Right ventricle myocardium inferior (tissue), 1 donor: ENCODE data around the gene LGALS3. TPM values are rescaled to one million over a fixed set of nuclear protein-coding genes. Genes with fewer than 3 reads are reported as not detected.
A peak's percentile ranks its signal among the peaks of the same experiment; 100 is the strongest.

Source experiments
- ATAC-seq: fragments of 200-7000 bp; cut with Tn5 transposase; one replicate; pipeline ENCODE4 v1.9.1; 2020; ENCODE audit warnings: mild to moderate bottlenecking, moderate library complexity
- DNase-seq: peaks from one replicate; pipeline ENCODE4 v3.0.0; 2021; ENCODE audit errors: missing footprints
- intact Hi-C: fragments of 100-400 bp; cut with DNase I; formaldehyde crosslinking; loops from one replicate; pipeline ENCODE4 v1.11.0; 2022
- total RNA-seq: library from RNA; stranded (reverse); fragmentation: NEBNext Ultra II Directional; extraction: Animal tissue kit (Norgen Biotek cat#: 25700); gene quantifications from one replicate; pipeline ENCODE4 v1.2.1, GENCODE V29; 2021
- donor health status: DM: no; HTN: yes; CAD: no; lungs with severe emphysema.

The LGALS3 gene
- total RNA-seq, 1 donor from 2014 or later = 265 TPM

DNA sequence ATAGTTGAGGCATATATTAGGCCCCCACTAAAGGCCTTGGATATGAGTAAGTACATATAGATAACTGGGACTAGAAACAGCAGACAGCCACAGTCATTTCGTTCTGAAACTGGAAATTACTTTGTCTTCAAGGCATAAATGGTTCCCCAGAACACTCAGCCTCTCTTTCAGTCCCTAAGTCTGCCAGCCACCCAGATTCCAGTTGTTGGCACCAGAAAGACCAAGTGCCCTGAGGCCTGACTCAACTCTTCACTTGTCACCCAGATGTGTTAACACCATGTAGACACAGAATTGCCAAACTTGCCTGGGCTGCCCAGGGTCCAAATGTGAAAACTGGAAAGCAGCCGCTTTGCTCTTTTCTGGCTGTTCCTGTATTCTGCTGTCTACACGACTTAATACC is 3.0 kb upstream of the LGALS3 start:
- DNase-seq (no peak), ATAC-seq (peak; percentile 23)
- intact Hi-C loops = loop anchor here (10.0 kb wide), 1 partner anchor 351 kb away; no protein-coding TSS in a partner anchor

DNA sequence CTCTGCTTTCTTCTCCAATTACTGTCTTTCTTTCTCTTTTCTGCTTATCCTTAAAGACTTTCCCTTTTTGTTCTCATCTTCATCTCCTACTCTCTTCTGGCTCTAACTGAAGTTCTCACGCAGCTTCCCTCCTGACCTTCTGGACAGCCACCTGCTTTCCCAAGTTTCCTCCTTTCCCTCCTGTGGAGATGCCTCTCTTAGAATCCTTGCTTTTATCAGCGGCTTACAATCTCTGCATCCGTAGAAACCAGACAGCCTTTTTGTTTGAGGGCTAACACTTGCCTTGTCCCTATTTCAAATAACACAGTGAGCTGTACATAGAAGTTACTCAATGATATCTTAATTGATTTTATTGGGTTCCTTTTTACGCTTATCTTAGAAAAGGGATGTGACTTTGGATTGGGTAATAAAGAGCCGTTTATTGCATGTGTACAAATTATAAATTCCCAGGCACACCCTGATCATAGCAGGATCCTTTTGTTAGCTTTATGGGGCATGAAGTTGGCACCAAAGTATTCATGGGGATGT is 2.1 kb upstream of the LGALS3 start:
- ATAC-seq (no peak), DNase-seq (no peak)
- intact Hi-C loops = loop anchor here (10.0 kb wide), 1 partner anchor 352 kb away; no protein-coding TSS in a partner anchor

DNA sequence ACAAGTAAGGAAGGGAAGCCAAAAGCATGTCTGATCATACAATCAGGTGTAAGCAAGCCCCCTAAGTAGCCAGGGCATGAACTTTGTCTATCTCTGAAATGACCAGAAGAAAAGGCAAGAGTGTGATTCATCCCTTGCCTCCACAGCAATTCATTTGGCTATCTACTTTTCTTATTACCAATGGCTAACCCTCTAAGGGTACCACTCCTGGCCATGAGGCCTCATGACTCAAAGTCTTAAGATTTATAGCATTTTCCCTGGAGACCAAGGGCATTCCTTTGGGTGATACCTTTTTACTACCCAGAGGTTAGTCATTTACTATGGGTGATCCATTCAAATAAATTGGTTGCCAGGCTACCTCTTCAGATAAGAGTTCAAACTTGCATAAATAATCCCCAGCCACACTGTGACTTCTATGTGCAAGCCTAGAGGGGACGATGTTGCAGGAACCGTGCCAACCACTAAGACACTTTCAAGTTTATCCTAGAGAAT is 1.5 kb upstream of the LGALS3 start:
- ATAC-seq = no peak
- intact Hi-C loops = loop anchor here (10.0 kb wide), 1 partner anchor 353 kb away; no protein-coding TSS in a partner anchor
- no peak for DNase-seq

DNA sequence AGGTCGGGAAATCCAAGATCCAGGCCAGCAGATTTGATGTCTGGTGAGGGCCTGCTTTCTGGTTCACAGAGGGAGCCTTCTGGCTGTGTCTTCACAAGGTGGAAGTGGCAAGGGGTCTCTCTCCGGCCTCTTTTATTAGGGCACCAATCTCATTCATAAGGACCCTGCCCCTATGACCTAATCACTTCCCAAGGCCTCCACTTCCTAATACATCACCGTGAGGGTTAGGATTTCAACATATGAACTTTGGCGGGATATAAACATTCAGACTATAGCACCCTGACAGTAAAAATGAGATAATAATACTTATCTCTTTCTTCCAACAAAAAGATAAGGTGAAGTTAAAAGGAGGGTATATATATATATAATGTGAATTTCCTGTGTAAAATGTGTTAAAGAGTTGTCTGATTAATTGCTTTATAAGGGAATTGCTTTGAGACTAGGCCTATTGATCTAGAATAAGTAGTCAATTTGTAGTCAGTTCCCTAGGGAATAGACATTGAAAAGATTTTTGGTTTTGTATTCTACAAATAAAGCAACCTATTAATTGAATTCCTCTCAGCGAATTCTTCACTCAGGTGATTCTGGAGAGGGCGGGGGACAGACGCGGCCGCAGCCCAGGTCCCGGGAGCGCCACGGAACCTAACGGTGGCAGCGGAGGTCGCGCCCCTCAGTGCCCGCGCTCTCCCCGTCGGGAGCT is 516 bp upstream of the LGALS3 start:
- no peak for ATAC-seq
- no peak for DNase-seq
- intact Hi-C loops = loop anchor here (10.0 kb wide), 1 partner anchor 354 kb away; no protein-coding TSS in a partner anchor

DNA sequence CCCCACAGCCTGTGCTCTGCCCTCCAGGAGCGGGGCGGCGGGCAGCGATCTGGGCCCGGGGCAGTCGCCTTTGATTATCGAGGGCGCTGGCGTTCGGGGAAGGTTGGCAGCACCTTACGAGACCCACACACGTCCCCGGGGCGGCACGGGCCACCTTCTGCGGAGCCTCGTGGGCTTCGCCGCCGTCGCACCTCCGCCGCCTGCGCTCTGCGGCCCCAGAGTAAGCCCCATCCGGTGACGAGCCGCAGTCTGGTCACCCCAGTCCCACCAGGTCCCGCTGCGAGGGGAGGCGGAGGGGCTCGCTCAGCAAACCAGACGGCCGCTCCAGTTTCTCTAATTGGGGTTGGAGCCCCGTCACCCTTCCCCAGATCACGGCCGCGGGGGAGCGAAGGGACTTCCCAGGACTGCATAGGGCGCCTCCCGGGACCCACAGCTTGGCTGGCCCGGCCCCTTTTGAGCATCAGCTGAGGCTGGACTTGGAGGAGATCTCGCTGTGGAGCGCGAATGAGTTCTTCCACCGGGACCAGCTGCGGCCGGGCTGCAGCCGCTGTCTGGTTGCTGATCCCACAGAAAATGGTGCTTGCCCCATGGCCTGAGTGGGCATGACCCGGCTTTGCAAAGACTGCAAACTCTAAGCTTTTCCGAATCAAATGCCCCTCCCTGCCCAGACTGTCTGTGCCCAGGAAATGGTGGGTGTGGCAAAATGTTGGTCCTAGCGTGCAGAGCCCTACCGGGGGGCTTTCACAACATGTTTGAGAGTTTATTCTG is 560 bp downstream of the LGALS3 start:
- intact Hi-C loops = loop anchor here (2.0 to 10.0 kb wide), 3 partner anchors 23 to 355 kb away; partner anchors contain the start of gene MAPK1IP1L
- DNase-seq (peak; percentile 91), ATAC-seq (peak; percentile 68)

DNA sequence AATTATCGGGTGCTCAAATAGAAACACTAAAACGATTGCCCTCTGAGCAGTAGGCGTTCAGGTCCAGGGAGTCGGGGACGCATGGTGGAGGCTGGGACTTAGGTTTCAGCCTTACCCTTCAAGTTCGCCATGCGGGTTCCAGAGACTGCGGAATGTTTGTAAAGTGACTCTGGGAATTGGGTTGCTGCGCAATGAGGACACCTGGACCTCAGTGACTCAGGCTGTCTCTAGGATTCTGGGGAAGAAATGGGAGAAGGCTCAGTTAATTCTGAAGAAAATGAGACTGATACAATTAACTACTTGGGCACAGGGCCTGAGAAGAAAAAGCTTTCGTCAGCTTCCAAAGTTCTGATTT is 1.1 kb downstream of the LGALS3 start:
- ATAC-seq = no peak
- intact Hi-C loops = loop anchor here (2.0 to 5.0 kb wide), 2 partner anchors 23 to 78 kb away; partner anchors contain the start of gene MAPK1IP1L
- DNase-seq = no peak

DNA sequence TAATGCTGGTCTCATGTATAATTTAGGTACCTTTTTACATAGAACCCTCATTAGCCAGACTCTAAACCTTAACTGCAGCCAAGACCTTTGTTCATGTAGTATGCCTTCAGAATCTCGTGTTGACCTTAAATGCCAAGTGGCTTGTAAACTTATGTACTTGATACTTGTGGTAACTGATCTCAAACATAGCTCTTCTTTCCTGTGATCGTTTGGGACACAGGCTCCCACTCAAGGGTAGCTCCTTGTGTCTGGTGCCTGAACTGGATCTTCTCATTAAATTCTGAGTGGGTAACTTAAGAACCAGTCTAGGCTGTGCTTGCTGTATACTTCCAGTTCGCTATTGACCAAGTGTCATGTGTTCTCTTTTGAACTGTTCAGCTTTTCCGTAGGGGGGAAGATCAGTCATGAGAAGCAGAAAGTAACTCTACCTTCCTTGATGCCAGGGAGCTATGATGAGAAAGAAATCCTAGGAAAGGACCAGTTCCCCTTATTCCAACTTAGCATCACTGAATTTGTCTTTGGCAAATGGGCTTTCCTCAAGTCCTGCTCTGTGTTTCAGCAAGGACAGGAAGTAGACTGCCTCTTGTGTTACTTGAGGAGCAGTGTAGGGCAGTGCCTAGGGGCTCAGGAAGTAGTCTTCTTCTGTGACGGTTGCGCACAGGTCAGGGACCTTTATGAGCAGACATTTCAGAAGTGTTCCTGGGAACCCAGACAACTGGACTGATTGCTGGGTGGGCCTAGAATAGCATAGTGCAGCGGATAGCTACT is 2.5 kb downstream of the LGALS3 start:
- peak; percentile 5 for ATAC-seq
- DNase-seq = no peak
- intact Hi-C loops = loop anchor here (2.0 to 5.0 kb wide), 2 partner anchors 25 to 79 kb away; partner anchors contain the start of gene MAPK1IP1L

DNA sequence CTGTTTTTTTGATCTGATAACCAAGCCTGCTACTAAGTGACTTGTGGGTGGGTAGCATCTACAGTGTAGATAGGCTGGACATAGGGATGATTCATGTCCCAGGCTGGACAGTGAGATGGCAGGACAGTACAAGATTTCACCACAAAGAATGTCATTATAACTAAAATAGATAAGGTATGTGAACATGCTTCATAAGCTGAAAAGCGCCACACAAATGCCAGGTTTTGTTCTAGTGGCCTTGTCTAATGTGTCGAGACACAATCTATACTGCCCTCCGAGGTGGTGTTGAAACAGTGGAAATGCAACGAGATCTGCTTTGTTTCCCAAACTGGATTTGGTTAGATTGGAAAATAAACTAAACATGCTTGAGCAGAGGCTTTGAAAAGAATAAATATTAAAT is 4.4 kb downstream of the LGALS3 start:
- intact Hi-C loops = loop anchor here (5.0 kb wide), 1 partner anchor 81 kb away; the partner anchor contains the start of gene MAPK1IP1L
- DNase-seq (no peak), ATAC-seq (no peak)

DNA sequence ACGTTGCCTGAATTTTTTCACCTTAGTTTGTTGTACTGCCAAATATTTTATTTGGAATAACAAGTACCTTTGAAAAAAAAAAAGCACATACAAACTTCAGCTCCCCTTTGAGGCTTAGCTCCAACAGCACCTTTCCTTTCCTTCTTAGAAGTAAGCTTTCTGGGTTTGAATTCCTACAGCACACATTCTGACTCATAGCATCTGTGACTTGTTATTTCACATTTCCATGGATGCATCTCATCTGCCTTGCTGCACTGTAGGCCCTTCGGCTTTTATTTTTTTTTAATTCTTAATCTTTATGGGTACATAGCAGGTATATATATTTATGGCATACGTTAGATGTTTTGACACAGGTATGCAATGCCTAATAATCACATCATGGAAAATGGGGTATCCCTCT is 7.2 kb downstream of the LGALS3 start:
- DNase-seq = no peak
- no peak for ATAC-seq
- intact Hi-C loops = loop anchor here (2.0 kb wide), 1 partner anchor 45 kb away; no protein-coding TSS in a partner anchor

DNA sequence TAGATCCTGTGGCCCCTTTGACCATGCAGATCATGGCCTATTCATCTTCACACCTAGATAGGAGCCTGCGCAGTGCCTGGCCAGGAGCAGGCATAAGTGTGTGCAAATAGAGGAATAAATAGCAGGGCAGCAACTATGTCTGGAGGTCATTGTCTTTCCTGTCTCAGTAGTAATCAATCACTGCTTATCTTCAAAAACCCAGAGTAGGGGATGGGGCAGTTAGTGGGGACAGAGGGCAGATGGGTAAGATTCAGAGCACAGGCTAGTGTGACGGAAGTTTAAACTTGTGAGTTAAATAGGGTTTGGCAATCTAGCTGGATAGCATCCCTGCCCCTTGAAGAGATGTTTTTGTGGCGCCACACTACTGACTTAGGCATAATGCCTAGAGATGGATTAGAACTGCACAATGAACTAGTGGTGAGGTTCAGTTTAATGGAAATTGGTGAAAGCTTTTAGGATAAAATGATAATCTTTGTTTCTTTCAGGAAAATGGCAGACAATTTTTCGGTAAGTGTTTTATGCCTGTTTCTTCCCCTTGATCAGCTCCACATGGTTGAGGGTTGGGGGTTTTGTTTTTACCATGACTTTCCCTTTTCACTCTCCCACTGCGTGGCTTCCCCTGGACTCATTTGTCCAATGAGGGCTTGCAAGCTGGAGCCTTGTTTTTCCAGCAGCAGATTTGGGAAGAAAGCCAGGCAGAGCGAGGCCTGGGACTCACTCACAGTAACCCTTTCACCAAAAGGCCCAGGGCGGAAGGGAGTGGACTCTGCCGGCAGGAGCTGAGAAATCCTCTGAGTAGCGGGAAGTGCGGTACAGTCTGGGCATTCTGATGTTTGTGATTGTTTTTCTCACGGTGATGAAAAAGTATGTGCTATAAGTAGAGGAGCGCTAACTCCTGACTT is 8.1 kb downstream of the LGALS3 start:
- ATAC-seq (peak; percentile 91), DNase-seq (peak; percentile 86)
- intact Hi-C loops = loop anchor here (2.0 kb wide), 1 partner anchor 46 kb away; no protein-coding TSS in a partner anchor

DNA sequence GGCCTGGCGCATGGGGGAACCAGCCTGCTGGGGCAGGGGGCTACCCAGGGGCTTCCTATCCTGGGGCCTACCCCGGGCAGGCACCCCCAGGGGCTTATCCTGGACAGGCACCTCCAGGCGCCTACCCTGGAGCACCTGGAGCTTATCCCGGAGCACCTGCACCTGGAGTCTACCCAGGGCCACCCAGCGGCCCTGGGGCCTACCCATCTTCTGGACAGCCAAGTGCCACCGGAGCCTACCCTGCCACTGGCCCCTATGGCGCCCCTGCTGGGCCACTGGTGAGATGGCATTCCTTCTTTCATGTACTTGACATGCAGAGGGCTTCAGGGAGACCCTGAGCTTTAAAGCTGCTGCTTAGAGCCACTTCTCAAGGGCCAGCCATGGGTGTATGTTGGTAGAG is 9.0 kb downstream of the LGALS3 start:
- DNase-seq = no peak
- no peak for ATAC-seq
- intact Hi-C loops = no loop called here

DNA sequence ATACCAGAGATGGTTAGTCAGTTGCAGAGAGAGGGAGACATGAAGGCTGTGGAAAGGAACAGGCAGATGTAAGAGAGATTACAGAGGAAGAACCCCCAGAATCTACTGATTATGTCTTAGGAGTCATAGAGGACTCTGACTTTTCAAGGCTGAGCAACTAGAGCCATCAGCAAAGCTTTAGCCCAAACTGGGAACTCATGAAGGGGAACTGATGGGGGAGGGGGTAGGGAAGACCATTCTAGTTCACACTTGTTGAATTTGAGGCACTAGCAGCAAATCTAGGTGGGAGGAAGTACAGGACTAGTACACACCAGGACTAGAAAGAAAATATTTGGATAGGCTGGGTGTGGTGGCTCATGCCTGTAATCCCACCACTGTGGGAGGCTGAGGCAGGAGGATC is 10.1 kb downstream of the LGALS3 start:
- intact Hi-C loops = no loop called here
- DNase-seq (no peak), ATAC-seq (no peak)

DNA sequence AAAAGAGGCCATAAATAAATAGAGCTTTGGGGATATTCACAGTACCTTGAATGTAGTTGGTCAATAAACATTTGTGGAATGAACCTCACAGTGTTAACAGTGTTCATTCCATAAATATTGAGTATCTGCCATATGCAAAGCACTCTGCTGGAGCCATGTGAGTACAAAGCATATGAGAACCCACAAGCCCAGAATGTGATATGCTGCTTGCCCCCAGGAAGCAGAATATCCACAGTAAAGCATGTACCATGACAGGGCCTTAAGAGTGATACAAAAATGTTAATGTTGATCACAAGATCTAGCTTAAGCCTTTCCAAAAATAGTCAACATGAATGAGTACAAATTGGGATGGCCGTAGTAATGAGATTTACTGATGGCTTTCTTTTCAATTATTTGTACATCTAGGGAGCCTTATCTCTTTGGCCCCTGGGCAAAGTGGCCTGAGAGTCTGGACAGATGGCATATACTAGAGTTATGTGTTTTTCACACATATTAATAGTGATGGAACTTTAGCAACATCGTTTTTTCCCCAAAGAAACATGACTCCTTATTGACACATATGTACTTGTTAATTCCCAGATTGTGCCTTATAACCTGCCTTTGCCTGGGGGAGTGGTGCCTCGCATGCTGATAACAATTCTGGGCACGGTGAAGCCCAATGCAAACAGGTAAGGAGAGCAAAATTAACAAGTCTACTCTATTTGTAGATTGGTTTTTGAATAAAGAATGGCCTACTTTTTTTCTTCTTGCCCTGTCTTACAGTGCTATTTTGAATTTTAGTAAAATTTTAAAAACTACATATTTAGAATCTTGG is 10.9 kb downstream of the LGALS3 start:
- ATAC-seq = no peak
- intact Hi-C loops = no loop called here
- DNase-seq = no peak

DNA sequence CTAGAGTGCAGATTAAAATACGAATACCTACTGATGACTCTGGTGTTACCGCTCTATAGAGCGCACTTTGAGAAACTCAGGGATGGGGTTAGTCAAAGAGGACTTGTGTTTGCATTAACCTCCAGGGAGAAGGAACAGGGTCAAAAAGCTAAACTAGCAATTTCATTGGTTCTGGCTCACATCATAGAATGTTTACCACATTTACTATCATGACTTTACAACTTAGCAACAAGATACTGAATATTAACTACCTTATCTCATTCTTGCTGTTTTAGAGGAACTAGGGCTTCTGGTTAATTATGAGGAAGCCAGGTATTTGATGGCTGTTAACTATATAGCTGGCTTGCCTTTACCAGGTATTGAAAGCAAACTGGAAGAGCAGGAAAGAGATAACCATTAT is 12.8 kb downstream of the LGALS3 start:
- ATAC-seq = no peak
- no peak for DNase-seq
- intact Hi-C loops = no loop called here

DNA sequence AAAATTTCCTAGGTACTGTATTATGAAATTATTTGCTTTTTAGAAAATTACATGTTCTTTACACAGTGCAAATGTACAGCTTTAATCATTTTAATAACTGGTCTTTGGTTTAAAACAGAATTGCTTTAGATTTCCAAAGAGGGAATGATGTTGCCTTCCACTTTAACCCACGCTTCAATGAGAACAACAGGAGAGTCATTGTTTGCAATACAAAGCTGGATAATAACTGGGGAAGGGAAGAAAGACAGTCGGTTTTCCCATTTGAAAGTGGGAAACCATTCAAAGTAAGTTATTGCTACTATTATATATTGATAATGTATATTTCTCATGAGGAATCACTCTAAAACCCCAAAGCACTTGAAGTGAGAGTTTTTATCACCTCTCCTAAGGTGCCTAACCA is 13.4 kb downstream of the LGALS3 start:
- DNase-seq = no peak
- ATAC-seq = no peak
- intact Hi-C loops = no loop called here

DNA sequence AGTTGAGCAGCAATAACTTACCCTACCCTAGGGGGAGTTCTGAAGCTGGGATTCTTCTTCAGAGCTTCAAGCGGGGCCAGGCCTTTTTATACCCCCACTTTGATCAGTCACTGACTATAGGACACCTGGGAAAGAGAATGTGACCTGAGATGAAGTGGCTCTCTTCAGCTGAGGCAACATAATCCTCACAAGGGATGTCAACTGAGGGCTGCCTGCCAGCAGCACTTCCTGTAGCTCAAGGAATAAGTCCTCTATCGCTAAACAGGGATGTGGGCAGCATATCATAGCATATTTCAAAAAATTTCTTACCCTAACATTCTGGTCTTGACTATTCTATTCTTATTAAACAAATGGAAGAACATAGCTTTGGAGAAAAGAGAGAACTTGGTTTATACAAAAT is 17.4 kb downstream of the LGALS3 start:
- intact Hi-C loops = no loop called here
- DNase-seq = peak; percentile 71
- ATAC-seq = no peak

DNA sequence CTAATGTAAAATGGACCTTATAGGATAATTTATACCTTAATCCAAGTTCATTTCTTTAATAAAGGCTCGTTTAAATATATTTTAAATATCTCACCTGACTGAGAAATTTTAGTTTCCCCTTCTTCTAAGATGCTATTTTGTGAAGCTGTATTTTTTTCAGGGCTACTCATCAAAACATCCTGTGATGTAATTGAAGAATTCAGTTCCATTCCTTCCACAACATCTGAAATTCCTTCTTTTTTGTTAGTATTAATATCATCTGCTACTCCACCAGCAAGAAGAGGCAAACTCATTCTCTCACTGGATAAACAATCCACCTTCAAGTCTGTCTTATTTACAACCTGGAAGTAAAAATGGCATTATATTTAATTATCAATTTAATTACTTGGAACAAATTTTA is 22.5 kb downstream of the LGALS3 start:
- intact Hi-C loops = no loop called here
- ATAC-seq (no peak), DNase-seq (no peak)
